Activated CD4-positive, alpha-beta memory T cell treated with anti-CD3 and anti-CD28 coated beads, Interleukin-2, amount 10 ng/mL, durations not matched to agents 7 days and 5 days (primary cell): Measurements from ENCODE around the gene TLX2. TPM values are rescaled to one million over a fixed set of nuclear protein-coding genes. Genes with fewer than 3 reads are reported as not detected.
"Not testable (repeated sequence)": the region's sequence is repeated elsewhere in the genome, so short reads cannot be mapped to it uniquely, and the experiment has no call there.

Experiments used
- CTCF ChIA-PET: fragments of 350-600 bp; sonication (Branson Sonifier 250); formaldehyde crosslinking; loops from one replicate; lab custom pipeline; 2021; ENCODE audit warnings: antibody characterized with exemption, inconsistent platforms; lab: Charles Lee
- POLR2A ChIA-PET: fragments of 350-600 bp; sonication (Branson Sonifier 250); formaldehyde crosslinking; loops from one replicate; lab custom pipeline; 2021; ENCODE audit warnings: antibody characterized with exemption; lab: Charles Lee
- DNase-seq: peaks from one replicate; pipeline ENCODE4 v3.0.0-alpha.2; 2020
- H3K27ac Mint-ChIP-seq: one replicate; pipeline ENCODE4 v1.8.0; 2021; ENCODE audit warnings: mild to moderate bottlenecking, mixed read lengths
- H3K27me3 Mint-ChIP-seq: one replicate; pipeline ENCODE4 v1.8.0; 2021; ENCODE audit warnings: mixed read lengths
- H3K36me3 Mint-ChIP-seq: one replicate; pipeline ENCODE4 v1.8.0; 2021; ENCODE audit warnings: low read depth, mixed read lengths
- H3K4me1 Mint-ChIP-seq: one replicate; pipeline ENCODE4 v1.8.0; 2021; ENCODE audit warnings: mixed read lengths
- H3K4me3 Mint-ChIP-seq: one replicate; pipeline ENCODE4 v1.8.0; 2021; ENCODE audit warnings: mild to moderate bottlenecking, mixed read lengths
- H3K9me3 Mint-ChIP-seq: one replicate; pipeline ENCODE4 v1.8.0; 2021; ENCODE audit warnings: mixed read lengths
- total RNA-seq, 2 experiments: library from RNA; stranded (reverse); gene quantifications; one replicate each; pipeline ENCODE4 v1.2.3, GENCODE V29; 2021

Gene TLX2
- total RNA-seq, 2 experiments from 2014 or later, result 2.6 to 3.3 TPM

- Mint-ChIP-seq H3K9me3 (no peaks in the 10 kb centered on the region), H3K27me3 (peaks cover 18% of the 10 kb centered on the region), H3K36me3 (peaks cover 15% of the 10 kb centered on the region), H3K4me1 (peaks cover 21% of the 10 kb centered on the region), H3K27ac (peak within 1 kb of the TSS; percentile 94), H3K4me3 (peak within 1 kb of the TSS; percentile 97)
- ChIA-PET POLR2A (interaction anchor here (0.9 to 4.5 kb wide), 12 partner anchors 17 to 100 kb away, joined by 3 to 27 read pairs (median 4); partner anchors contain the start of genes AUP1, CCDC142, HTRA2 and INO80B), CTCF (interaction anchor here (0.7 to 1.5 kb wide), 2 partner anchors 32 to 71 kb away, joined by 5 read pairs; partner anchors contain the start of genes CCDC142 and TTC31)
- DNase-seq, result peak; percentile 85
These were observed 39.9 kb downstream of the TLX2 start, which contains the start of the genes DOK1 and LOXL3 for GRCh38 chr2:74553892-74554819. TSS of gene DOK1 (plus strand) at chr2:74554720. CDS start at chr2:74554755, 35 bp downstream. TSS of gene LOXL3 (minus strand) at chr2:74553942. CDS start at chr2:74552634, 1,308 bp downstream.

- H3K27ac Mint-ChIP-seq, result peak overlapping the region; percentile 94
- H3K9me3 Mint-ChIP-seq, result no peaks in the 10 kb centered on the region
- peaks cover 15% of the 10 kb centered on the region for H3K36me3 Mint-ChIP-seq
- peaks cover 11% of the 10 kb centered on the region for H3K27me3 Mint-ChIP-seq
- peak overlapping the region; percentile 97 for H3K4me3 Mint-ChIP-seq
- ChIA-PET CTCF (interaction anchor here (0.7 to 1.5 kb wide), 3 partner anchors 10 to 32 kb away, joined by 3 to 5 read pairs (median 3); no protein-coding TSS in a partner anchor), POLR2A (interaction anchor here (0.8 to 4.5 kb wide), 13 partner anchors 9 to 100 kb away, joined by 3 to 27 read pairs (median 4); partner anchors contain the start of genes AUP1, CCDC142, HTRA2 and INO80B)
- DNase-seq, result peak; percentile 54
- H3K4me1 Mint-ChIP-seq, result peaks cover 22% of the 10 kb centered on the region
These were observed 40.7 kb downstream of the TLX2 start for GRCh38 chr2:74554820-74555531.

GRCh38 chr2:74555610-74556103 lies 41.4 kb downstream of the TLX2 start:
- DNase-seq, result no peak
- H3K9me3 Mint-ChIP-seq, result no peaks in the 10 kb centered on the region
- POLR2A ChIA-PET, result interaction anchor here (0.8 to 4.5 kb wide), 11 partner anchors 9 to 101 kb away, joined by 3 to 27 read pairs (median 5); partner anchors contain the start of genes AUP1, HTRA2 and INO80B
- peaks cover 12% of the 10 kb centered on the region for H3K27me3 Mint-ChIP-seq
- H3K4me3 Mint-ChIP-seq, result peak overlapping the region; percentile 97
- H3K36me3 Mint-ChIP-seq, result peaks cover 15% of the 10 kb centered on the region
- peak overlapping the region; percentile 94 for H3K27ac Mint-ChIP-seq
- CTCF ChIA-PET, result interaction anchor here (0.7 to 1.5 kb wide), 4 partner anchors 9 to 32 kb away, joined by 3 to 5 read pairs (median 4); no protein-coding TSS in a partner anchor
- H3K4me1 Mint-ChIP-seq, result peaks cover 29% of the 10 kb centered on the region

GRCh38 chr2:74556159-74556558 lies 41.9 kb downstream of the TLX2 start:
- H3K27me3 Mint-ChIP-seq, result peaks cover 12% of the 10 kb centered on the region
- POLR2A ChIA-PET, result interaction anchor here (0.8 to 2.5 kb wide), 7 partner anchors 10 to 58 kb away, joined by 3 to 15 read pairs (median 8); no protein-coding TSS in a partner anchor

GRCh38 chr2:74556831-74557370 lies 42.7 kb downstream of the TLX2 start:
- ChIA-PET CTCF (interaction anchor here (1.3 to 3.3 kb wide), 2 partner anchors 9 to 29 kb away, joined by 4 to 12 read pairs; no protein-coding TSS in a partner anchor), POLR2A (interaction anchor here (1.8 to 2.4 kb wide), 3 partner anchors 10 to 29 kb away, joined by 8 to 15 read pairs (median 9); no protein-coding TSS in a partner anchor)
- Mint-ChIP-seq H3K27ac (no peak overlapping the region), H3K4me1 (peaks cover 35% of the 10 kb centered on the region), H3K36me3 (peaks cover 15% of the 10 kb centered on the region), H3K9me3 (no peaks in the 10 kb centered on the region), H3K27me3 (peaks cover 12% of the 10 kb centered on the region), H3K4me3 (no peak overlapping the region)
- DNase-seq, result no peak

More at GRCh38 chr2:74556159-74556558, 41.9 kb downstream of the TLX2 start:
- Mint-ChIP-seq H3K27ac (no peak overlapping the region), H3K4me3 (peak overlapping the region; percentile 97), H3K4me1 (peaks cover 31% of the 10 kb centered on the region), H3K9me3 (no peaks in the 10 kb centered on the region), H3K36me3 (peaks cover 15% of the 10 kb centered on the region)
- CTCF ChIA-PET, result interaction anchor here (1.3 to 3.3 kb wide), 3 partner anchors 10 to 30 kb away, joined by 4 to 12 read pairs (median 5); no protein-coding TSS in a partner anchor
- no peak for DNase-seq

- Mint-ChIP-seq H3K36me3 (peaks cover 15% of the 10 kb centered on the region), H3K4me1 (peaks cover 37% of the 10 kb centered on the region)
- CTCF ChIA-PET, result interaction anchor here (3.3 kb wide), 1 partner anchor 28 kb away, joined by 12 read pairs; no protein-coding TSS in a partner anchor
These were observed 44.3 kb downstream of the TLX2 start for GRCh38 chr2:74558284-74559230.

GRCh38 chr2:74559912-74560311 lies 45.7 kb downstream of the TLX2 start:
- Mint-ChIP-seq H3K4me3 (no peak overlapping the region), H3K9me3 (no peaks in the 10 kb centered on the region), H3K27ac (no peak overlapping the region), H3K27me3 (peaks cover 16% of the 10 kb centered on the region), H3K4me1 (peaks cover 35% of the 10 kb centered on the region), H3K36me3 (peaks cover 15% of the 10 kb centered on the region)
- no peak for DNase-seq
- ChIA-PET CTCF (no interaction called here), POLR2A (interaction anchor here (0.9 kb wide), 1 partner anchor 30 kb away, joined by 4 read pairs; the partner anchor contains the start of genes AUP1 and HTRA2)

More at GRCh38 chr2:74558284-74559230, 44.3 kb downstream of the TLX2 start:
- Mint-ChIP-seq H3K27me3 (peaks cover 16% of the 10 kb centered on the region), H3K9me3 (no peaks in the 10 kb centered on the region), H3K4me3 (no peak overlapping the region), H3K27ac (no peak overlapping the region)
- POLR2A ChIA-PET, result interaction anchor here (0.7 to 2.4 kb wide), 4 partner anchors 9 to 77 kb away, joined by 3 to 9 read pairs (median 4); no protein-coding TSS in a partner anchor
- no peak for DNase-seq

- H3K27ac Mint-ChIP-seq, result no peak overlapping the region
- H3K27me3 Mint-ChIP-seq, result peaks cover 16% of the 10 kb centered on the region
- H3K9me3 Mint-ChIP-seq, result no peaks in the 10 kb centered on the region
- ChIA-PET CTCF (no interaction called here), POLR2A (interaction anchor here (0.9 kb wide), 1 partner anchor 31 kb away, joined by 4 read pairs; the partner anchor contains the start of genes AUP1 and HTRA2)
- H3K36me3 Mint-ChIP-seq, result peaks cover 15% of the 10 kb centered on the region
- H3K4me3 Mint-ChIP-seq, result no peak overlapping the region
- H3K4me1 Mint-ChIP-seq, result peaks cover 32% of the 10 kb centered on the region
- no peak for DNase-seq
These were observed 46.3 kb downstream of the TLX2 start for GRCh38 chr2:74560591-74560990.

- CTCF ChIA-PET, POLR2A ChIA-PET, H3K9me3 Mint-ChIP-seq, DNase-seq, H3K27ac Mint-ChIP-seq, H3K4me3 Mint-ChIP-seq: not testable (repeated sequence)
- Mint-ChIP-seq H3K4me1 (peaks cover 35% of the 10 kb centered on the region), H3K36me3 (peaks cover 15% of the 10 kb centered on the region), H3K27me3 (peaks cover 16% of the 10 kb centered on the region)
These were observed 46.8 kb downstream of the TLX2 start for GRCh38 chr2:74561022-74561421.

- peaks cover 38% of the 10 kb centered on the region for H3K4me1 Mint-ChIP-seq
- ChIA-PET POLR2A (no interaction called here), CTCF (no interaction called here)
- H3K9me3 Mint-ChIP-seq, result no peaks in the 10 kb centered on the region
- H3K36me3 Mint-ChIP-seq, result peaks cover 2% of the 10 kb centered on the region
- peaks cover 16% of the 10 kb centered on the region for H3K27me3 Mint-ChIP-seq
- no peak overlapping the region for H3K4me3 Mint-ChIP-seq
- no peak overlapping the region for H3K27ac Mint-ChIP-seq
- no peak for DNase-seq
These were observed 48.0 kb downstream of the TLX2 start for GRCh38 chr2:74562126-74562775.
